ENCODE data around the gene KLHDC8B.

- TF ChIP-seq CTCF (IDR thresholded peaks at IDR 0.05; ENCODE audit: low read length) = no peak
- no peak for TF ChIP-seq EZH2 (IDR thresholded peaks at IDR 0.05; ENCODE audit: borderline replicate concordance, low read length)
Measured at GRCh38 chr3:49132073-49132436, 39.3 kb upstream of the KLHDC8B start.
